HUDEP-2 (cell line): Measurements from ENCODE around the gene GRIA4.
A peak's percentile ranks its signal among the peaks of the same experiment; 100 is the strongest.
"Not testable (repeated sequence)": the region's sequence is repeated elsewhere in the genome, so short reads cannot be mapped to it uniquely, and the experiment has no call there.

ENCODE experiments used
- DNase-seq, 76 experiments: peaks; one replicate each; lab custom pipeline; 2025; ENCODE audit not compliant: unreplicated experiment in 76 of 76; lab: John Stamatoyannopoulos, UW

GRIA4 gene

GRCh38 chr11:105854269-105854668, 244.4 kb downstream of the GRIA4 start:
- no peak for DNase-seq

DNA sequence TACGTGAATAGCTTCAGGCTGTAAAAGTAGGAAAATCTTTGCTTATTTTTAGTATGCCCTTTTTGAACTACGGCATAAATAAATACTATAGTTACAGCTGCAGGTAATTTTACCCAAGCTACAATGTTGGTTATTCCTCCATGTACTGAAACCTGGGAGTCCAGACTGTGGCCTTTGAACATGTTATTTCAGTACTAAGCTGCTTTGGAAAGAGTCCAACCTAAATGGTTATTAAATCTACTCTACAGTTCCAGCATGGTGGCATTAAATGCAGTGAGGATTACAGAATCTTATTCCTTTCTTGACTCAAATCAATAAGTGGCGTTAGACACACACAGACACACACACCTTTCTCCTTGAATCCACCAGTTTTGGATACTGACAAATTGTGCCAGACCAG, 247.1 kb downstream of the GRIA4 start:
- no peak for DNase-seq

DNA sequence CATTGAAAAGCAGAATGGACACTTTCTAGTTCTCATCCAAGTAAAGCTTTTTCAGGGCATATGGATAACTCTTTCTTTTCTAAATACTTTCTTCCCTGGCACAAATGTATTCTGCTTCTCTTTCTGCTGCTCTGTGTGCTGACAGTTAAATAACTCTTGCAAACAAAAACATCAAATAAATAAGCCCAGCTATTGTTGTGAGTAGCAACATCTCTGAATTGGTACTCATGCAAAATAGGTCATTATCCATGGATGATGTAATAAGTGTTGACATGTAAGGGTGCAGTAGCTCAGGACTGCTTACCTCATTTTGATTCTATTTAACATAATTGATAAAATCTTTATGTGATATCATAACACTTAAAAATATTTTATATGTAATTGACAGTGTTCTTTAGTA, 247.9 kb downstream of the GRIA4 start:
- no peak for DNase-seq

- no peak for DNase-seq
Measured at GRCh38 chr11:105858841-105859240, 249.0 kb downstream of the GRIA4 start.

- no peak for DNase-seq
Measured at GRCh38 chr11:105860105-105860504, 250.2 kb downstream of the GRIA4 start.

- no peak for DNase-seq
Measured at GRCh38 chr11:105861225-105861624, 251.4 kb downstream of the GRIA4 start.

- peak in 16 of 76 experiments; percentile 0 to 28 (median 7) for DNase-seq
Measured at GRCh38 chr11:105862736-105863367, 253.0 kb downstream of the GRIA4 start.

DNA sequence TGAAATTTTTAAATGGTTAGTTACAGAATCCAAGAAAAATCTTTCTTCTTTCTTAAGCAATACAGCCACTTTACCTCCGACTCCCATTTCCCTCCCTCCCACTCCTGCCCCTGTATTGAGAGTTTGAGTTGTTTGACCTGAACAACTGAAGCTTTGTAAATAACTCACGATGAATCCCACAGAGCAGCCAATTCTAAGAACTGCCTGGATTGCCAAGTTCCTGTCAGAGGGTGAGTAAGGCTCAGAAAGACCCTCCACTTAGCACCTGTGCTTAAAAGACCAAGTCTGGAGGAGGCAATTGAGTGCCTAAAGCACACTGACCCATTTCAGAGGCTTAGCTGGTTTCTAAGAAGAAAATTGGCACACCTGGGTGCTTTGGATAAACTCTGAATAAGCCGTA, 253.7 kb downstream of the GRIA4 start:
- DNase-seq = no peak

- DNase-seq = no peak
Measured at GRCh38 chr11:105867742-105868141, 257.9 kb downstream of the GRIA4 start.

DNA sequence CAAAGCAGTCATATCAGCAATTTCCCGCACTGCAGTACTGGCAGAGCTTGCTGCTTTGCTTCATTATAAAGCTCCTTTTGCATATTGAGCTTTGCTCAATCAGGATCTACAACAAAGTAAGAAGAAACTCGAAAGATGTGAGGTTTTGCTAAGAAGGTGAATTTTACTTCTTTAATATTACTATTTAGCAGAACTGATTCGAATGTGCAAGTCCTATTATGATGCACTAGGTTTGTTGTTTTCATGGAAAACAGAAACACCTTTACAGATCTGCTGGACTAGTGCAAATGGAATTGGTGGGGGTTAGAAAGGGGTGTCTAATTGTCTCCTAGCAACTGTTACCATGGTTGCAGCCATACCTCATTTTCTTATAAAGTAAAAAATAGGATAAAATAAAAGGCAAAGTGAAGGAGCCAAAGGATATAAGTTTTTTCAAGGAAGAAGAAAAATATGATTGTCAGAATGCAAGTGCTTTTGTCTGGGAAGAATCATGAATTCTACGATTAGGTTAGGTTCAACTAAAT, 259.0 kb downstream of the GRIA4 start:
- DNase-seq = no peak

GRCh38 chr11:105870516-105871113, 260.7 kb downstream of the GRIA4 start:
- no peak for DNase-seq

DNA sequence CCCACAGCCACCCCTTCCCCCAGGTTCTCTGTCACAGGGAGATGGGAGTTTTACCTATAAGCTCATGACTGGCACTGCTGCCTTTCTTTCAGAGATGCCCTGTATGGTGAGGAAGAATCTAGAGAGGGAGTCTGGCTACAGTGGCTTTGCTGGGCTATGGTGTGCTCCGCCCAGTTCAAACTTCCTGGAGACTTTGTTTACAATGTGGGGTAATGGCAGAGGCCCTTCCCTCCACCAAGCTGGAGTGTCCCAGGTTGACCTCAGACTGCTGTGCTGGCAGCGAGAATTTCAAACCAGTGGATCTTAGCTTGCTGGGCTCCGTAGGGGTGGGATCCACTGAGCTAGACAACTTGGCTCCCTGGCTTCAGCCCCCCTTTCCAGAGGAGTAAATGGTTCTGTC, 268.6 kb downstream of the GRIA4 start:
- no peak for DNase-seq

GRCh38 chr11:105878927-105879326, 269.1 kb downstream of the GRIA4 start:
- not testable (repeated sequence) for DNase-seq

GRCh38 chr11:105881027-105881426, 271.2 kb downstream of the GRIA4 start:
- no peak for DNase-seq

GRCh38 chr11:105884436-105884835, 274.6 kb downstream of the GRIA4 start:
- no peak for DNase-seq

DNA sequence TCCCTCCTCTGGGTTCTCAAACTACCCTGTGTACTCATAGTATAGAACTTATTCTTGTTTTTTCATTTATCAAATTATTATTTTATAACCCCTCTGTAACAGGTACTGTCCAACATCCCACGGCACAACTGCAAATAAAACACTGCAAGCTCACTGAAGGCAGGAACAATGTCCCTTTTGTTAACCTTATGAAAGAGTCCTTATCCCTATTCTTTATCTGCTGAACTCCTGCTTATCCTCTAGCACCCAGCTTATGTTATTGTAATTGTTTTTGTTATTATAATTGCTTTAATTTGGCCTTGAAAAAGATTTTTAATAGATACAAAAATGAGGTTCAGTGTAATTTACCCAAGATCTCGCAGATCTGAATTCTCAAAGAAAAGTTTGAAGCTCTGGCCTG, 281.8 kb downstream of the GRIA4 start:
- no peak for DNase-seq

DNA sequence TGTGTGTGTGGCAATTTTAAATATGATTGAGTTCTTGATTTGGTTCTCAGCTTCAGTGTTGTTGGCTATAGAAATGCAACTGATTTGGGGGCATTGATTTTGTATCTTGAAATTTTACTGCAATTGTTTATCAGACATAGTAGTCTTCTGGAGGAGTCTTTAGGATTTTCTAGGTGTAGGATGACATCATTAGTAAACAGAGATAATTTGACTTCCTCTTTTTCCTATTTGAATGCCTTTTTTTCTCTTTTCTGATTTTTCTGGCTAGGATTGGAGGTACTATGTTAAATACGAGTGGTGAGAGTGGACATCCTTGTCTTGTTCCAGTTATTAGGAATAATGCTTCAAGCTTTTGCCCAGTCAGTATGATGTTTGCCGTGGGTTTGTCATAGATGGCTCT, 287.3 kb downstream of the GRIA4 start:
- no peak for DNase-seq

- DNase-seq = no peak
Measured at GRCh38 chr11:105899772-105900171, 289.9 kb downstream of the GRIA4 start.

GRCh38 chr11:105900515-105901035, 290.7 kb downstream of the GRIA4 start:
- DNase-seq = no peak

- no peak for DNase-seq
Measured at GRCh38 chr11:105903113-105903512, 293.2 kb downstream of the GRIA4 start.

- no peak for DNase-seq
Measured at GRCh38 chr11:105906517-105906916, 296.6 kb downstream of the GRIA4 start.

GRCh38 chr11:105907319-105907718, 297.4 kb downstream of the GRIA4 start:
- peak in 17 of 76 experiments; percentile 1 to 67 (median 15) for DNase-seq
